CD1c-positive myeloid dendritic cell (primary cell): ENCODE measurements around the gene DPYSL5.
A peak's percentile ranks its signal among the peaks of the same experiment; 100 is the strongest.
"Not testable (repeated sequence)": the region's sequence is repeated elsewhere in the genome, so short reads cannot be mapped to it uniquely, and the experiment has no call there.

Source experiments
- DNase-seq: peaks from one replicate; pipeline ENCODE4 v3.0.0-alpha.2; 2016; ENCODE audit errors: extremely low spot score

The DPYSL5 gene

DNA sequence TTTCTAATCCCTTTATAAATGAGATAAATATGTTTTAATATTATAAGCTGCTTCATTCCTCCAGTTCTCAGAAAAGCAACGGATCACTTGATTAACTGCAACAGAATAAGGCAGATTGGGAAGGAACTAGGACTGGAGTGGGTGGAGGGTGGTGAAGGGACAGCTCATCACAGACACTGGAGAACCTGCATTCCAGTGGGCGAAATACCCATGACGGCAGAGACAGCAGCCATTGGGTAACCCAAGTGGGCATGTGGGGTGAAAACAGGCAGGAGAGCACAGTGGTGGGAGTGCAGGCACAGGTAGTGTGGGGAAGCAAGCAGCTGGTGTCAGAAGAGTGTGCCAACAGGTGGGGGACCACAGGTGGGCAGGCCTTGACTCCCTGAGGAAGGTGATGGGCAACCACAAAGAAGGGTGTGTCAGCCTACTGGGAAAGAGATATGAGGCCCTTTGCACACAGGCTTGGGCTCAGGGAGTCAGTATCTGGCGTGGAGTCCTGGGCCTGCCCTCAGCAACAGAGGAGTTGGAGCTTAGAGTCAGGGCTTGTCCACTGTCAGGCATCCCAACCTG, 27.2 kb downstream of the DPYSL5 start:
- peak; percentile 59 for DNase-seq

DNA sequence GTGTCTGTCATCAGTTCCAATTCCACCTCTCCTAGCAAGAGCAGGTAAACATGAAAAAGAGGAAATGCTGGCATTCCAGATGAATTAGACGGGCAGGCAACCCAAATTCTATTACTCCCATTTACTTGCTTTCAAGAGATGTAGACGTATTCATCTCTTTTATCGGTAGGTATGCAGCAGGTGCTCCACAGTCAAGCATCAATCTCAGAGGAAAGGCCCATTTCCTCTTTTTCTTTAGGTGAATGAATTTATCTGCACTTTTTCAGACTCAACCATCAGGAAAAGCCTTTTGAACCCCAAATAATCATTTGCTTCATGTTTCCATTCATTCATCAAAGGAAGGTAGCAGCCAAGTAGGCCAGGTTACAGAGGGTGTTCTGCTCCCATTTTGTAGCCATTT, 27.9 kb downstream of the DPYSL5 start:
- no peak for DNase-seq

DNA sequence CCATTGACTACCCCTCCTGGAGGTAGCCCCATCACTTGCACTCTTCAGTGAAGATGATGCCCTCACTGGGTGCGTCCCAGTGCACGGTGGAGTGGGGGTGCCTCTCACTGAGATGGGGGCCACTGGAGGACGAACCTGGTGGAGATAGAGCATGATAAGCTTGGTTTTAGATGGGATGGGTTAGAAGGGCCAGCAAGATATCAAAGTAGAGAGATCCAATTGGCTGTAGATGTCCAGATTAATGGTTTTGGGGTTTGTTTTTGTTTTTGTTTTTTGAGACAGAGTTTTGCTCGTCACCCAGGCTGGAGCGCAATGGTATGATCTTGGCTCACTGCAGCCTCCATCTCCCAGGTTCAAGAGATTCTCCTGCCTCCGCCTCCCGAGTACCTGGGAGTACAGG, 28.3 kb downstream of the DPYSL5 start:
- no peak for DNase-seq

DNA sequence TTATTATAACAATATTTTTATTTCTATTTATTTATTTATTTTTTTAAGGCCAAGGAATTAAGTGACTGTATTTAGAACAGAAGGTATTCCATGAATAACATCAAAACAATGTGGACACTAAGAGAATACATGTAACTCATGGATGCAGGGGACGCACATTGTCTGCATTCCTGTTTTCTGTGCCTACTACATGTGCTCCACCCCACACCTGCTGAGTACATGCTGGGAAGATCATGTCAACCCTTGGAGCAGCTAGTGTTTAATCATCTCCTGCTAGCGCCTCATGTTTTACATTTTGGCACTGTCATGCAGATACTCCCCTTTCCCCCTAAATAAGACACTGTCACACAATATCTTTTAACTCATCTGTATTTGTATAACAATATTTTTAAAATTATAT, 29.3 kb downstream of the DPYSL5 start:
- DNase-seq: no peak

DNA sequence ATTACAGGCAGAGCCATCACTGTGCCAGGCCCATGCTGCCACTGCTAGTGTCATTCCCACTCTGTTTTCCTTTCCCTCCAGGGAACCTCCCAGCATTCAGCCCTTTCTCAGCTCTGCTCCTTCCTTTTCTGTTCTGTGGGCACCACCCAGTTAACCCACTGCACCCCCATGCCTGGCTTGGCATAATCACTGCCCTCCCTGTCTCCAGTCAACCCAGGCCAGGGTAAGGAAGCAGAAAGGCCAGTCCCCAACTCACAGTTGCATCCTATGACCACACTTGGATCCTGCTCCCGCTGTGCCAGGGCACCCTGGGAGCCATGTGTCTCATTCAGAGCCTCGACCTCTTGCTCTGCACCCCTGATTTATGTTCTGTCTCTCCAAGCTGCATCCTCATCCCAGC, 32.2 kb downstream of the DPYSL5 start:
- DNase-seq: no peak

DNA sequence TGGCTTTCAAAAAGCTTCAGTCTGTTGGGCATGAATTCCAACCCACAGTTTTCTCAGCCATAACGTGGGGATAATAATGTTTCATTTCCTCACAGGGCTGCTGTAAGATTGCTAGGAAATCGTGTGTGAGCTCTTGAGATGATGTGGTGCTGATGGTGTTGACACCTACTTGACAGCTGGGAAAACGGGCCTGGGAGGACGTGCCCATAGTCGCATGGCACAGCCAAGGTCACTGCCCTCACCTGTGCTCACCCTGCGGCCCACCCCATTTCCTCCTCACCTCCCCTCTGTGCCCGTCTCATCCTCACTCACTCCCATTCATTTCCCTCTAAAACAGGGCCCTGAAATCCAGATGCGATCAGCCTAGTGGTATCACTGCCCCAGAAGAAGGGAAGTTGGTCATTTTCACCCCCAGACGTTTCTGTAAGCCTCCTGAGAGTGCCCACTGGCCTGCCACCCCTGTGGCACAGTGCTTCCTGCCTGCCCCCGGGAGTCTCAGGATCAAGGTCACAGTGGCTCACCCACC, 33.0 kb downstream of the DPYSL5 start:
- no peak for DNase-seq

DNA sequence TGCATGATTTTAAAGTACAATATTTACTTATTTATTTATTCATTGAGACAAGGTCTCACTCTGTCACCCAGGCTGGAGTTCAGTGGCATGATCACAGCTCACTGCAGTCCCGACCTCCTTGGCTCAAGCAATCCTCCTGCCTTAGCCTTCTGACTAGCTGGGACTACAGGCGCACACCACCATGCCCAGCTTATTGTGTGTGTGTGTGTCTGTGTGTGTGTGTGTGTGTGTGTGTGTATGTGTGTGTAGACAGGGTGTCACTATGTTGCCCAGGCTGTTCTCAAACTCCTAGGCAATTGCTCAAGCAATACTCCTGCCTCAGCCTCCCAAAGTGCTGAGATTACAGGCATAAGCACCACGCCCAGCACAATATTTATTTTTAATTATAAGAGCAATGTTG, 34.3 kb downstream of the DPYSL5 start:
- not testable (repeated sequence) for DNase-seq

DNA sequence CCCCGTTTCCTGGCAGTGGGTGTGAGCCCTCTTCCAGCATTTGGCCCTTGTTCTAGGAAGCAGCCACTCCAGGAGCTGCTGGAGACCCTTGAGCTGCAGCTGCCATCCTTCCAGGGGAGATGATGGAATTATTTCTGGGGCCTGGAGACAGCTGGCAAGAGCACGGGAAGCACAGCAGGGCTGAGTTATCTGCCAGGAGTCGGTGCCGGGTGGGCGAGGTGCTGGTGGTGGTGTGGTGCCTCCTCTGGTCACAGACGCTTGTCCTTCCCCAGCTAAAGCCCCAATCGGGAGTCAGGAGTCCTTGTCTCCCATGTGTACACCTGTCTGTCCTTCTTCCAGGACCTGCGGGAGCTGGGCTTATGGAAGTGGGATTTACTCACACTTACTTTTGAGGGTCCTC, 36.0 kb downstream of the DPYSL5 start:
- no peak for DNase-seq

DNA sequence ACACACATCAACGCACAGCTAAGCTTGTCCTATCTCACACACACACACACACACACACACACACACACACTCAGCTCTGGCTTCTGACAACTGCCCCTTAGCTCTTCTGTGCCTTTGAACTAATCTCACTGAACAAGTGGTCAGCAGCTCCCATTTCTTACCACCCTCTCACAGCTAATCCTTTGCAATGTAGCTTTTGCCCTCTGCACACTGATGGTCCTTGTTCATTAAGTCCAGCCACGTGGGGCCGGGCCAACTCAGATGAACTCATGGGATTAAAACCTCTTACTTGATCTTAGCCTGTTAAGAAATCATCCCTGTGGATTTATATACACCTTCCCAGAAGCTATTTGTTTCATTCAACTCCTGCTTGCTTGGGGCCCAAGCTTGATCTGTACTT, 36.6 kb downstream of the DPYSL5 start:
- no peak for DNase-seq

DNA sequence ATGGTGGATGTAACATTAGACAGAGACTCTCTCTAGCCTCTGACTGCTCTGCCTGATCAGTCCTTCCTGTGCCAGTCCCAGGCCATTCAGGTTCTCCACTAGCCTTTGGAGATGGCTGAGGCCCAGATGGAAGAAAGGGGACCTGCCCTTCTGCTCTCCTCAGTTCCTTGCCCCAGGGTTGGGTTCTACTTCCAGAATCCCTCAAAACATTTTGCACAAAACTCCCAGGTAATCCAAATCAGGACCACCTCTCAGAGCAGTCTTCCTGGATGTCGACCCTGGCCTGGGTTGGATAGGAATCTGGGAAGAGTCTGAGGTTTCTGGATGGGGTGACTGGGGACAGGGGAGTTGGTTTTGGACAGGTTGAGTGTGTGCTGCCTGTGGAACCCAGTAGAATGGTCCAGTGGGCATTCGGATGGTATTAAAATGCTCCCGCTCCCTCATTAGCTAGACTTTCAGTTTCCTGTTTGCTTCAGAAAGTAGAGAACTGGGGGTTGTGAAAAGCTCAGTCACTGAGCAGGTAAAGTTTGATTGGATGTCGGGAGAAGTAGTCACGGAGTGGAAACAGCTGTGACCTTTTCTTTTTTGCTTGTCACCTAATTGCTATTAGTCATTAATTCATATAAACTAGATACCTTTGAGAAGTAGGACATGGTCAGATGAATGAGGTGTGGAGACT, 37.9 kb downstream of the DPYSL5 start:
- no peak for DNase-seq

DNA sequence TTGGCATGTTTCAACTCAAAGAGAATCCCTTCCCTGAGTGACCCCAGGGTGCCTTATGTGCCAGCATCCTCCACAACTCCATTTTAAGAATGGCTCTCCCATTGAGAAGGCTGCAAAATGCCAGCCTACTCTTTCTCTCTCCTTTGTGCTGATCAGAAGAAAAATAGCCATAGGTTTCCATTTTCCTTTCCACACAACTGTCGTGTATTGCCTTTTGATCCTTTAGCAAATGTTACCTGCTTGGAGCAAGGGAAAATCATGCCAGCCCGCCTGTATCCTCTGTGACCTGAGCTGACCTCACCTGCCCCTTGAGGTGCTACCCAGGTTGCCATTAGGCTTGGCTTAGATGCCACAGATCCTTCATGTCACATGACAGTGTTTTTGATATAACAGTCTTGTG, 38.8 kb downstream of the DPYSL5 start:
- DNase-seq: no peak

DNA sequence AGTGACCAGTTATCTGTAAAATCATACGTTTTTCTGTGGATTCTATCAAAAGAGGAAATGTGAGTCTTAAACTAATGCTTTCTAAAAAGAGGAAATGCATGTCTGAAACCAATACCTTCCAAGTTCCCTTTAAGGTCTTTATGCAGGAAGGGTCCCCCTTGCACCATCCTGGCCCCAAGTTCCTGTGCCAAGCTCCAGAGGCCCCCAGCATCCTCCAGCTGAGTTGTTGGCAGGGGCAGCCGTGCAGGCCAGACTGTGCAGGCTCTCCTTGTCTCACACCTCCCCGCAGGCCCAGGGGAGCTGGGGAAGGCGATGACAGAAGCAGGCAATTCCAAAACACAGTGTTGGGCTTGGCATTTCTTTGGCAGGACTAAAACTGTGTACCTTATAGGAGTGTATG, 39.2 kb downstream of the DPYSL5 start:
- peak; percentile 80 for DNase-seq

DNA sequence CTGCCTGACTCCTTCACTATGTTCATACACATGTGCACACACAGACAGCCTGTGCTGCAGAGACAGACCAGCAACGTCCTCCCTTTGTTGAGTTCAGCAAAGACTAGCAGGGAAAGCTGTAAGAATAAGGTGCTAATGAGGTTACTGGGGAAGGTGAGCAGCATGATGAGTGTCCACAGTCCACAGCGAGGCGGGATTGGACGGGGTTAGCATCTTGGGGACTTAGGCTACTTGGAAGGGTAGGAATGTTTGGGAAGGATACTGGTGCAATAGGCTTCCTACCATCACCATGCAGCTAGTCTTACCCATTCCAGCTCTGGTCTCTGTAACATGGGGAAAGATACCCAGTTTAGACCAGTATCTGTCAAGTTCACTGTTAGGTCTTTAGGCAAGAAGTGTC, 41.9 kb downstream of the DPYSL5 start:
- DNase-seq: no peak

DNA sequence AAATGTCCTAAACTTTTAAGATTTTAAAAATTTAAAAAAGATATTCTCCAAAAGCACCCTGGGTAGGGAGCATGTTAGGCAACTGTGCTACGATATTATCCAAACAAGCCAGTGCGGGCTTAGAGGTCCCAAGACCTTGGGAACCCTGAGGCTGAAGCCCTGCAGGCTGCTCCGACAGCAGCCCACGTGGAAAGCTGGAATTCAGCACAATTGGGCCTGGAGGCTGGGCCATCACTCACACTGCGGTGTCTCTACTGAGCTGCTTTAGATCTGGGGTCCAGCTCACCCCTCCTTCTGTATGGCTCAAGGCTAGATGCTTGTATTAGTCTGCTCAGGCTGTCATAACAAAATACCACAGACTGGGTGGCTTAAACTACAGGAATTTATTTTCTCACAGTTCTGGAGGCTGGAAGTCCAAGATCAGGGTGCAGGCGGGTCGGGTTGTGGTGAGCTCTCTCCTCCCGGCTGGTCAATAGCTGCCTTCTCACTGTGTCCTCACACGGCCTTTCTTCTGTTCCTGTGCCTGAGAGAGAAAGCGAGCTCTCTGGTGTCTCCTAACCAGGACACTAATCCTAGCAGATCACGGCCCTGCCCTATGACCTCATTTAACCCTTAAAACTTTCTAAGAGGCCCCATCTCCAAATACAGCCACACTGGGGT, 42.5 kb downstream of the DPYSL5 start:
- no peak for DNase-seq

DNA sequence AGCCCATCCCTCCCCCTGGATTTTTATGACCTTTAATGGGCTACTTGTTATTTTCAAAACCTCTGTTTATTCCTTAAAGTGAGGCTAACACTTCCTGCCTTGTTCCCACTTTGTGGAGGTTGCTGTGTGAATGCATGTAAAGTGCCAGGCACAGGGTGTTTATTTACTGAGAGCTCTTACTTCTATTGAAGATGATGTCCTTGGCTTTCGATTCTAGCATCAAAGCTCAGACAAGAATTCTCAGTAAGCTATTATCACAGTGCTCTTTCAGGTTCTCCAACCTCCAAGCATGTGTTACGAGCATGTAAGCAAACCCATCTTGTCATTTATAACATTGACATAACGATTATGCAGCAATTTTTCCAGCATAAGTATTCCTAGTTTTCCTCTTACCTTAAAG, 44.2 kb downstream of the DPYSL5 start:
- DNase-seq: no peak

DNA sequence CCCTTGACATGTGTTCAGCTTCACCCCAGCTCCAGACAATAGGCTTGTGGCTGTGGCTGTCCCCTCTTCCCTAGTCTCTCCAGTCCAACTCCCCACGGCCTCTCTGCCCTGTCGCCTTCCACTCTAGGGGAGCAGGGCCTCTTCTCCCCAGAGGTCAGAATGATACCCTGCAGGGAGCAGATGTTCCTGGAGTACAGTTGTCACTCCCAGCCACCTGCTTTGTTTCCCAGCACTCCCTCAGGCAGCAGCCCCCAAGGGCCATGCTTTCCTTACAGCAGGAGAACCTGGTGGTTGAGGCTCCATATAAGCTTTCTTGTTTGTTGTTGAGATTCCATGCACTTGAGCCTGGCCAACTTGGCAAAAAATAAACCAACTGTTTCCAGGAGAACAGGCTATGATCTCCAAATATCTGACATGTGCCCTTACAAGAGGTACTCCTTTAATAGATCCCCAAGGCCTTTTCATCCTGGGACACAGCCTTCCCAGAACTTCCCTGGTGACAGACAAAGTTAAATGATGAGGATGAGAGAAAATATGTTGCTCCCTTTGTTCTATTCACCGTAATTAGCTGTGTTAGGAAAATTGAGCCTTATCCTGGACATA, 45.1 kb downstream of the DPYSL5 start:
- DNase-seq: no peak

DNA sequence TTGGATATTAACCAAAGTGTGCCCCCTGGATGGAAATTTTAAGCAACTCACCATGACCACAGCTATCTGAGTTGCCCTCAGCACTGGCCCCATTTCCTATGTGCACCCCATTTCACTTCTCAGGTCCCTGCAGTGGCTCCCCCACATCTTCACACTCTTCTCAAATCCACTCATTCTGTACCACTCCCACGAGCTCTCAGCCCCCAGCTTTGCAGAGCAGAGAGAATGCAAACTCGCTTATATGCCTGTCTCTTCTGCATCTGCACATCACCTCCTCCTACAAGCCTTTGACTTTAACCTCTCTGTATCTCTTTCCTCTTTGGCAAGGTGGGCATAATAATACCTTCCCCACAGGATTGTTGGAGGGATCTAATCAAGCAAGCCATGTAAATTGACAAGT, 46.2 kb downstream of the DPYSL5 start:
- DNase-seq: no peak

DNA sequence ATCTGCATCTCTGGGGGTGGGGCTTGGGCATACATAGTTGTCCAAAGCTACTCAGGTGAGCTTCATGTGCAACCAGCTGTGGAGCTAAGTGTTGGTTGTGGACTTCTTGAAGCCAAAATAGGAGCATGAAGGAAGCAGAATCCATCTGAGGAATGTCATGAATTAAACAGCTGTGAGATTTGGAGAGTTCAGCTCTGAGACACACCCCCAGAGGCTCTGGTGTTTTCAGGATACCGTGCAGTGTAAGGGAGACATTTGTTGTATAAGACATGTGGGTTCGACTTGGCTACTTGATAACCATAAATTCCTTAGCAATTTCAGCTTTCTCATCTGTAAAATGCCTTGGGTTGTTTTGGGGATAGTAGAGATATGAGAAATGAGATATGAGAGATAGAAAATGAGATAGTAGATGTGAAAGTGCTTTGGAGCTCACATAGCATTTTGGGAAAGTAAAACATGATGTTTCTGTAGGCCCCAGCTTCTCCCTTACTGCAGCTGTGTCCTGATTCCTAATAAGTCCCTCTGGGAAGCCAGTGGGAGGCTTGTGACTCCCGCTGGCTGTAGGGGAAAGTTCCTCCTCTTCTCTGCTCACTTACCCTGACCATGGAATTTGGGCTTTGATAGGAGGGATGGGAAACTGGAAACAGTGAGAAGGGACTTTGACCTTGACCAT, 50.0 kb downstream of the DPYSL5 start:
- no peak for DNase-seq

DNA sequence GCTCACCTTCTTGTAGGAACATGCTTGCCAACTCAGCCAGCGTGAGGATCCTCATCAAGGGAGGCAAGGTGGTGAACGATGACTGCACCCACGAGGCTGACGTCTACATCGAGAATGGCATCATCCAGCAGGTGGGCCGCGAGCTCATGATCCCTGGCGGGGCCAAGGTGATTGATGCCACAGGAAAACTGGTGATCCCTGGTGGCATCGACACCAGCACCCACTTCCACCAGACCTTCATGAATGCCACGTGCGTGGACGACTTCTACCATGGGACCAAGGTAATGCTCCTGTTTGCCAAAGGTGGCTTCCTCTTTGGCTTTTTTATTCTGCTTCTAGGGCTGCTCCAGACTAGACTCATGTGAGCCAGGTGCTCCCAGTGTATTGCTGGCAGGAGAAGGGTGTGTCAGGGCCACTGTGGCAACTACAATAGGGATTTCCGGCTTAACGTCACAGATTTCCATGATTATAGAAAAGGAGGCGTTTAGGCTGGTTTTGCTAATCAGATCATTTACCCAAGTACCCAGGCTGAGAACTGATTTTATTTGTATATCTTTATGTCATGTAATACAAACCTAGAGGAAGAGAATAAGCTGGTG, 50.6 kb downstream of the DPYSL5 start:
- DNase-seq: no peak

DNA sequence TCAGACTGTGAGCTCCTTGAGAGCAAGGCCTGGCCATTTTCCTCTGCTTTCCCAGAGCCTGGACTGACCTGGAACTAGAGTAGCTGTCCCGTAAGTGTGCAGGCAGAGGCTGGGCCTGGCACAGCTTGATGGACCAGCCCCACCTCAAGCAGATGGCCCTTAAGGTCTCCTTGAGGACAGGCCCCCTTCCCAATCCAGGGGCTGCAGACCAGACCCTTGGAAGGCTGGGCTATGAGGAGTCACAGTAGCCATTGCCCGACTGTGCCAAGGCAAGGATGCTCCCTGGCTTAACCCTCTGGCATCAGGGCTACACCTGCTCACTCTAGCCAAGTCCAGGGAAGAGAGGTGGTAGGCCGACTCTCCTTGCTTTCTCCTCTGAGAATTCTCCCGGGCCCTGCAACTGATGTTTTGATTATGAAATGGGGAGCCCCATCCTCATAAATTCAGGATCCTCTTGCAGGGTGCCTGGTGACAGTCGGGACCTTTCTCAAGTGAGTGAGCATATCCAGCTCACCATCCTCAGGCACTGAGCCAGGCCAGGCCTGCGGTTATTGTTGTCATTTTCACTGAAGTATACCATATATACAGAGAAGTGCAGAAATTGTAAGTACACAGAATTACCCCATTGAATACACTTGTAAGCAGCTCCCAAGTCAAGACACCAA, 51.7 kb downstream of the DPYSL5 start:
- no peak for DNase-seq

DNA sequence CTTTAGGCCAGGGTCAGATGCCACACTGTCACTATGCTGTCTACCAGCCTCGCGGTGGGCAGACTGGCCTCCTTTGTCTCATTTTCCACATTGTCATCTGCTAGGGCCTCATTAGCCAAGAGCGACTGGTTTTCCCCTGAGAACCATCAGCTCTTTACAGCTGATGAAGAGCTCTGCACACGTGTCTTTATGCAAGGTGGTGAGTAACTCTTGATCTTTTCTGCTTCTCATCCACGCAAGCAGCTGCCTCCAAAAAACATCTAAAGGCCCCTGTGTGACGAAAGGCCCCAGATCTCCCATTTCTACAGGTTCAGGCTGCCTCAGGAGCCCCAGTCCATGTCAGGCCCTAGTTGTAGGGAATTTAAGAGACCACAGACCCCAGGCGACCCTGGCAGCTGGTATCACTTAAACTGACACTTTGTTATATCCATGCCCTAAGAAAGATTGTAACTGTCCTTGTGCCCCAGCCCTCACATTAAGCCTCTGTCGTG, 52.9 kb downstream of the DPYSL5 start:
- DNase-seq: no peak
